GM12872 (cell line): ENCODE data around the gene AIMP2.

Experiments
- CTCF ChIP-seq: IDR thresholded peaks from 3 replicates; pipeline ENCODE4 v1.5.1; 2011; ENCODE audit warnings: low read depth, mild to moderate bottlenecking, low read length, moderate library complexity; ENCODE audit not compliant: insufficient read depth

Gene AIMP2

GRCh38 chr7:6026820-6027311 lies 17.8 kb downstream of the AIMP2 start:
- TF ChIP-seq CTCF, result no peak

DNA sequence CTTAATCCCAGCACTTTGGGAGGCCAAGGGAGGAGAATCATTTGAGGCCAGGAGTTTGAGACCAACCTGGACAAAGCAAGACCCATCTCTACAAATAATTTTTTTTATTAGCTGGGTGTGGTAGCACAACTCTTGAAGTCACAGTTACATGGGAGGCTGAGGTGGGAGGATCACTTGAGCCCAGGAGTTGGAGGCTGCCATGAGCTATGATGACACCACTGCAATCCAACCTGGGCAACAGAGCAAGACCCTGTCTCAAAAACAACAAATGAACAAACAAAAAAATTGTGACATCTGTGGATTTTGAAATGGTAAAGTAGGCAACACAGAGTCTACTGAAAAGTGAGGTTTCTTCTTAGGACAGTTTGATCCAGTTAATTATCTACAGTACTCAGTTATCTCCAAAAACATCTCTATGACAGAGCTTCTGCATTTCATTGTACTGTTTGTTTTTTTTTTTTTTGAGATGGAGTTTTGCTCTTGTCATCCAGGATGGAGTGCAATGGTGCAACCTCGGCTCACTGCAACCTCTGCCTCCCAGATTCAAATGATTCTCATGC lies 18.8 kb downstream of the AIMP2 start:
- no peak for TF ChIP-seq CTCF

- no peak for TF ChIP-seq CTCF
Measured at GRCh38 chr7:6028563-6028962, 19.5 kb downstream of the AIMP2 start.

- no peak for TF ChIP-seq CTCF
Measured at GRCh38 chr7:6030988-6031387, 21.9 kb downstream of the AIMP2 start, which contains the start of gene ANKRD61. TSS of gene ANKRD61 (plus strand) at chr7:6031376. CDS start at chr7:6031376, 0 bp downstream.

DNA sequence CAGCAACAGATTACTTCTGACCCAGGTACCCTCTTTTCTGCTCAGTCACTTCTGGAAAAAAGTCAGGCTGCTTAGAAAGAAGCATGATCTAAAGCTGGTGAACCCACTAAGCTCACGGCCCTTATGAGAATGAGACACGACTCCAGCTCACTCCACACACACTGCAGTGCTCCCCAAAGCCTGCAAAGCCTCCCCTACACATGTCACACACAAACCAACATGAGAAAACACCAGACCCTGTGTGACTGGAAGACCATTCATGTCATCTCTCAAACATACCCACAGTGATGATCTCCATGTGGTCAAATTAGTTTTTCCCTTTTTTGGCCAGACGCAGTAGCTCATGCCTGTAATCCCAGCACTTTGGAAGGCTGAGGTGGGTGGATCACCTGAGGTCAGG lies 22.5 kb downstream of the AIMP2 start:
- no peak for TF ChIP-seq CTCF

- TF ChIP-seq CTCF, result no peak
Measured at GRCh38 chr7:6032167-6032566, 23.1 kb downstream of the AIMP2 start.

DNA sequence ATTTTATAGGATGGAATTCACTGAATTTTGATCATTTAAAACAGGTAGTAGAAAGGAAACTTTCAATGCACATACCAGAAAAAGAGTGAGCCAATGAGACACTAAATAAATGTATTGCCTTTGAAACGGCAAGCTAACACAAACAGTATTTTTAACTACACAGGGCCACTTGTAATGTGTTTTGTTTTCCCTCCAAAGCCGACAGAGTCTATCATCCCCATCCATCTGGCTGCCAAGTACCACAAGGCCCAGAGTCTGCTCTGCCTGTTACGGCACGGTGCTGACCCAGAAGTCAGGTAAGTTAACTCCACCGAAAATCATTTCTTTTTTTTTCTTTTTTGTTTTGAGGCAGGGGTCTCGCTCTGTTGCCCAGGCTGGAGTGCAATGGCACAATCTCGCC lies 23.6 kb downstream of the AIMP2 start:
- no peak for TF ChIP-seq CTCF

- TF ChIP-seq CTCF, result no peak
Measured at GRCh38 chr7:6035165-6035564, 26.1 kb downstream of the AIMP2 start.
